ENCODE measurements around the gene NPHP1. TPM values are rescaled to one million over a fixed set of nuclear protein-coding genes. Genes with fewer than 3 reads are reported as not detected.
"Not testable (repeated sequence)": the region's sequence is repeated elsewhere in the genome, so short reads cannot be mapped to it uniquely, and the experiment has no call there.

The NPHP1 gene
- total and polyA plus RNA-seq, 4 donors = 2.6 to 10.4 (median 6.1) TPM

DNA sequence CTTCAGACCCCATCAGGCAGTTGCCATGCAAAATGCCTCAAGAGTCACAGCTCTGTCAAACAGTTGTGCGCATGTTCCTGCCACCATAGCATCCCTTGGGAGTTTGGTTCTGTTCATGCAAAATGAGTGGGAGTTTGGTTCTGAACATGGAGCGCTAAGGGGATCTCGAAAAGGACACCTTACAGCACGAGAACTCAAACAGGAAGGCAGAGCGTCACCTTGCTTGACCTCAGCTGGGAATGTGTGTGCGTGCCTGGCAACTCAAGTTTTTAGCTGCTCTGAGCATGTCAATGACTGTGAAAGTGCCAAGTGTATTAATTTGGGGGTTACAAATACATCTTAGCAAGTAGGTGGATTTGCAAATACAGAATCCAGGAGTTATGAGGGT, 105.8 kb downstream of the NPHP1 start:
- intact Hi-C loops (cut with DNase I) = no loop called here
- peak in 1 of 2 donors; percentile 71 for DNase-seq
- whole genome bisulfite sequencing, 2 donors = 44 to 52% methylated on average over 6 of the region's 6 CpGs

DNA sequence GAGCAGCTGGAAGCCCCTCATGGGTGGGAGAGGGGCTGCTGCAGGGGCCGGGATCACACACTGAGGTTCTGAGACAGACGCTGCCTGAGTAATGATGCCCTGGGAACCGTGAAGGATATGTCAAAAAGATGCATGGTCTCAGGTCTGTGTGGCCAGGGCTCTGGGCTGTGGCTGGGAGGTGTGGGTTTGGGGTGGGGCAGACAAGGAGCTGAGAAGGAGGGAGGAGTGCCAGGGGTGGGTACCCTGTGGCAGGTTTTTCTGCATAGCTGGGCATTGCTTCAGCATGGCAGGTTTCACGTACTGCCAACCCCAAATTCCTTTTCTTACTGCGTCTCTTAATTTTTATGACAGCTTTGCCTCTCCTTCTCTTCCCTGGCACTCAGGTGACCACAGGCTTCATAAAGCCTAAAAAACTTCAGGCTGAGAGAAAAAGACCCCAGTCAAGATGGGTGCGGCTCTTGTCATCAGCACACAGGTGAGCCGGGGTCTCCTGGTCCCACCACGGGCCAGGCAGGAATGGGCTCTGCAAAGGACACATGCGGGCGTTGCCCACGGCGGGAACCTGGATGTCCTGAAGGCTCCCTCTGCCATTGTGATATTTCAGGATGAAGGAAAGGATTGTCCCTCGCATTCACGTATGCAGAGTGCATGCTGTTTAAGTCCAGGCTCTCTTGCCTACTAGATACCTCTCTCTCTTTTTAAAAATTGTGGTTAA, 107.2 kb downstream of the NPHP1 start:
- DNase-seq (no peak), ATAC-seq (ENCODE audit: low FRiP score) (no peak)
- no peak overlapping the region for H3K4me3 ChIP-seq (ENCODE audit: low read length in 2 of 2)
- intact Hi-C loops (cut with DNase I) = no loop called here
- H3K27me3 ChIP-seq (ENCODE audit: control insufficient read depth in 1 of 2, insufficient read depth in 2 of 2, low read length in 1 of 2) = no peaks in the 10 kb centered on the region
- H3K27ac ChIP-seq (ENCODE audit: low read depth in 1 of 2, low read length in 2 of 2) = no peak overlapping the region
- H3K36me3 ChIP-seq (ENCODE audit: control insufficient read depth in 1 of 2, insufficient read depth in 2 of 2, low read length in 1 of 2) = no peaks in the 10 kb centered on the region
- peaks cover 3 to 12% of the 10 kb centered on the region in 2 donors for H3K4me1 ChIP-seq (ENCODE audit: control insufficient read depth in 1 of 2, insufficient read depth in 2 of 2, low read length in 2 of 2)
- WGBS, 2 donors = 90 to 94% methylated on average over 14 of the region's 14 CpGs
- H3K9me3 ChIP-seq (ENCODE audit: control insufficient read depth, low read length) = no peaks in the 10 kb centered on the region

More for the DNA sequence above, 105.8 kb downstream of the NPHP1 start:
- Histone ChIP-seq H3K36me3 (ENCODE audit: control insufficient read depth in 1 of 2, insufficient read depth in 2 of 2, low read length in 1 of 2) (no peaks in the 10 kb centered on the region), H3K4me3 (ENCODE audit: low read length in 2 of 2) (no peak overlapping the region), H3K9me3 (ENCODE audit: control insufficient read depth, low read length) (no peaks in the 10 kb centered on the region), H3K4me1 (ENCODE audit: control insufficient read depth in 1 of 2, insufficient read depth in 2 of 2, low read length in 2 of 2) (peaks cover 3 to 12% of the 10 kb centered on the region in 2 donors), H3K27me3 (ENCODE audit: control insufficient read depth in 1 of 2, insufficient read depth in 2 of 2, low read length in 1 of 2) (no peaks in the 10 kb centered on the region), H3K27ac (ENCODE audit: low read depth in 1 of 2, low read length in 2 of 2) (no peak overlapping the region)
- no peak for ATAC-seq (ENCODE audit: low FRiP score)

DNA sequence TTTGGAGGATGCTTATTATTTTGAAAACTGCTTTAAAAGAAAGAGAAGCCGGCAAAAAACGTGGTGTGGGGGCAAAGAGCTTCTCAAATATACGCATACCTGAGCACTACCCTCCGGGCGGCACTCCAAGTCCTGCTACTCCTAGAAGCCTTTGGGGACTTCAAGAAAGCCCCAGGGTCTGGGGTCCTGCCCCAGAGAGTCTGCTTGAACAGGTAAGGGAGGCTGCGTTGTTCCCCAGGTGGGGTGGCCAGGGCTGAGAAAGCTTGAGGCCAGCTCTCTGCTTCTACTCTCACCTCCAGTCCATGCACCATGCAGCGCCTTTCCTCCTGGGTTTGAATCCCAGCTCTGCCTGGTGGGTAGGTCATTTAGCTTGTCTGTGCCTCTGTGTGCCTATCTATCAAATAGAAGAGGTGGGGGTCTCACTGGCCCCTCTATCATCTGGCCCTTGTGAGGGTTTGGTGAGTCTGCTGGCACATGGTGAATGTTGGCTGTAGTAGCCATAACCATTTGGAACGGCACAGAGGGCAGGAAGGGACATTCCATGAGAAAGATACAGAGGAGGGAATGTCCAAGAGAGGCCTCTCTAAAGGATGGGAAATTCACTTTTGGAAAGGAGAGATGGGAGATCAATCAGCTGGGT, 108.7 kb downstream of the NPHP1 start:
- no peak overlapping the region for H3K4me3 ChIP-seq (ENCODE audit: low read length in 2 of 2)
- H3K27me3 ChIP-seq (ENCODE audit: control insufficient read depth in 1 of 2, insufficient read depth in 2 of 2, low read length in 1 of 2) = no peaks in the 10 kb centered on the region
- H3K4me1 ChIP-seq (ENCODE audit: control insufficient read depth in 1 of 2, insufficient read depth in 2 of 2, low read length in 2 of 2) = peaks cover 0 to 3% of the 10 kb centered on the region in 2 donors
- DNase-seq = no peak
- ATAC-seq (ENCODE audit: low FRiP score) = no peak
- H3K36me3 ChIP-seq (ENCODE audit: control insufficient read depth in 1 of 2, insufficient read depth in 2 of 2, low read length in 1 of 2) = no peaks in the 10 kb centered on the region
- no peaks in the 10 kb centered on the region for H3K9me3 ChIP-seq (ENCODE audit: control insufficient read depth, low read length)
- 93 to 95% methylated on average over 8 of the region's 8 CpGs for WGBS, 2 donors
- intact Hi-C loops (cut with DNase I) = no loop called here
- H3K27ac ChIP-seq (ENCODE audit: low read depth in 1 of 2, low read length in 2 of 2) = no peak overlapping the region

DNA sequence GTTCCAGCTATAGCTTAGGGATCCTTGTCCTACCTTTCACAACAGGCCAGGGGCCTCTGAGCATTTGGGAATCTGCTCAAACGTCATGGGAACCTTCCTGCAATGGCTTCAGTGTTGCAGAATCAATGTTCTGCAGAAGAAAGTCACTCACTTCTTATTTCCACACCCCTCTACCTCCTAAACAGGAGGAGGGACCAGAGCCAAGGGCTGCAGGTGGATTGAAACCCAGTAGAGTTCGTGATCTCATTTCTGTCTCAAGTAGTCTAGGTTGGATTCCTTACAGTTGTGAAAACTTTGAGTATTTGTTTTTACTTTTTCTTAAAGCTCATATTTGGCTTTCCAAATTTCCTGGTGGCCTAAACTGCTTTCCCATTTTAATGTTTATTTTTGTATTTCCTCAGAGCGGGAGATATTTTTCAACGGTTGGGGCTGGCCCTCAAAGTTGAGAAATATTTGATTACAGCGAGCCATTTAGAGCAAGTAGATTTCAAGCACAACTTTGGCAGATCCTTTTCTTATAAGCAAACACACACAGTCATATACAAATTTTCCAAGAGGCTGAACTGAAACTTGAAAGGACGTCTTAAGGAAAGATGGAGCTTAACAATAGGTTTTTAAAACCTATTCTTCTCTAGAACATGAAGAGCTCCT, 109.8 kb downstream of the NPHP1 start:
- H3K4me3 ChIP-seq (ENCODE audit: low read length in 2 of 2); H3K4me1 ChIP-seq (ENCODE audit: control insufficient read depth in 1 of 2, insufficient read depth in 2 of 2, low read length in 2 of 2); H3K27ac ChIP-seq (ENCODE audit: low read depth in 1 of 2, low read length in 2 of 2); intact Hi-C loops (cut with DNase I); H3K36me3 ChIP-seq (ENCODE audit: control insufficient read depth in 1 of 2, insufficient read depth in 2 of 2, low read length in 1 of 2); ATAC-seq (ENCODE audit: low FRiP score); DNase-seq; H3K9me3 ChIP-seq (ENCODE audit: control insufficient read depth, low read length); H3K27me3 ChIP-seq (ENCODE audit: control insufficient read depth in 1 of 2, insufficient read depth in 2 of 2, low read length in 1 of 2): not testable (repeated sequence)
- WGBS, 2 donors = 2 to 9% methylated on average over 5 of the region's 6 CpGs

DNA sequence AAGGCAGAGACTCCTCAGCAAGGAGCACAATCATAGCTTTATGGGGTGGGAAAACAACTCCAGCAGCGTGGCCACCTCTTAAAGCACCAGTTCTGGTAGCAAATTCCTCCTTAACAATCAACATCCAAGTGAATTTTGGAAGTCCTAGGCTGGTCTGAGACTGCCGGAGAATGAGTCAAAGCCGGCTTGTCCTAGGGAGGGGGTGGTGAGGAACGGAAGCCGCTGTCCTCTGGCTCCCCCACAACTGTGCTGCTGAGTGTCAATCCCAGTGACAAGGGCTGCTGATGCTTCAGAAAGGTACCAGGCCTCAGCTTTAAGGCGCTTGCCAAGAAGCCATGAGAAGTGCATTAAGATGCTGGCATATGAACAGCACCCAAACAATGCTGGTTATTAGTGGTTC, 110.9 kb downstream of the NPHP1 start:
- H3K4me1 ChIP-seq (ENCODE audit: control insufficient read depth in 1 of 2, insufficient read depth in 2 of 2, low read length in 2 of 2); H3K27ac ChIP-seq (ENCODE audit: low read depth in 1 of 2, low read length in 2 of 2); H3K36me3 ChIP-seq (ENCODE audit: control insufficient read depth in 1 of 2, insufficient read depth in 2 of 2, low read length in 1 of 2); DNase-seq; H3K4me3 ChIP-seq (ENCODE audit: low read length in 2 of 2); H3K27me3 ChIP-seq (ENCODE audit: control insufficient read depth in 1 of 2, insufficient read depth in 2 of 2, low read length in 1 of 2); H3K9me3 ChIP-seq (ENCODE audit: control insufficient read depth, low read length); ATAC-seq (ENCODE audit: low FRiP score); intact Hi-C loops (cut with DNase I): not testable (repeated sequence)
- no CpG with 5 or more reads among the region's 6 CpGs for WGBS, 2 donors

DNA sequence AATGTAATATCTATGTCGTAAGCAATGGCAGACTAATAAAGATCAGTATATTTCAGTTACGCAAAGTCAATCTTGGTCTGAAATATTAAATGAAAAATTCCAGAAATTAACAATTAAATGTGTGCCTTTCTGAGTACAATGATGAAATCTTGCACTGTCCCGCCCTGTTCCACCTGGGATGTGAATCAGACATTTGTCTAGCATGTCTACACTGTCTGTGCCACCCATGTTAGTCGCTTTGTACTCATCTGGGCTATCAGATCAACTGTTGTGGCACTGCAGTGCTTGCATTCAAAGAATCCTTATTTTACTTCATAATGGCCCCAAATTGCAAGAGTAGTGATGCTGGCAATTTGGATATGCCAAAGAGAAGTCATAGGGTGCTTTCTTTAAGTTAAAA, 114.6 kb downstream of the NPHP1 start:
- intact Hi-C loops (cut with DNase I); DNase-seq; H3K4me3 ChIP-seq (ENCODE audit: low read length in 2 of 2); H3K36me3 ChIP-seq (ENCODE audit: control insufficient read depth in 1 of 2, insufficient read depth in 2 of 2, low read length in 1 of 2); H3K27ac ChIP-seq (ENCODE audit: low read depth in 1 of 2, low read length in 2 of 2); H3K27me3 ChIP-seq (ENCODE audit: control insufficient read depth in 1 of 2, insufficient read depth in 2 of 2, low read length in 1 of 2); H3K4me1 ChIP-seq (ENCODE audit: control insufficient read depth in 1 of 2, insufficient read depth in 2 of 2, low read length in 2 of 2); H3K9me3 ChIP-seq (ENCODE audit: control insufficient read depth, low read length); ATAC-seq (ENCODE audit: low FRiP score): not testable (repeated sequence)
- 50 to 70% methylated on average over 2 of the region's 4 CpGs for WGBS, 2 donors

DNA sequence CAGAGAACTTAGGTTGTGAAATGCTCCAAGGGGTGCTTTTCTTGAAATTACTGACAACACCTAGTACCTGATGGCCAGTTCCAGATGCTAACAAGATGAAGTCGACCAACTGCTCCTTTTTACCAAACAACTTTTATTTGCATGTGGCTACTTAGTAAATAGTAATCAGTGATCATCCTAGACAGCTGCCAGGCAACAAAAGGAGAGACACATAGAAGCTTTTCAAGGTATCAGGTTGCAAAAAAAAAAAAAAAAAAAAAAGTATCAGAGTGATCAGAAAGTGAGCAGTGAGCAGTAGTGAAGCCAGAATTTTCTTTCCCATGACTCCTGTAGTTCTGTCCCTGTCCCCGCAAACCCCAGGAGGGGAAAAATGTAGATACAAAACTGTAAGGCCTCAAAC, 121.1 kb downstream of the NPHP1 start:
- not testable (repeated sequence) for DNase-seq; ATAC-seq (ENCODE audit: low FRiP score)
- WGBS, 2 donors = no CpG with 5 or more reads among the region's 2 CpGs

DNA sequence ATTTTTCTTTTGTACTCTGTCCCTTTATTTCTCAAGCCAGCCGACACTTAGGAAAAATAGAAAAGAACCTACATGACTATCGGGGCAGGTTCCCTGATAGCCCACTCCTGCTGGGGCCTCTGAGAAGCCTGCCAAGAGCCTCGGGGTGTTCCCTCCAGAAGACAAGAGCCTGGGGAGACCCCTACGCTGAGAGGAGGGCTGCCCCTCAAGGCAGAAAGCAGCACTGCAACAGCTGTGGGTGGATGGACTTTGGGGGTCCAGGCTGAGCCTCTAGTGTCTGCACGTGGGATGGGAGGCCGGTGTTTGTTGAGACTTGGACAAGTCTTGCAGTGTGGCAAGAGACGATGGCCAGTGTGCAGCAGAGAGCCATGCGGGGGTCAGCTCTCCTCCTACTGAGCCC, 121.7 kb downstream of the NPHP1 start:
- H3K36me3 ChIP-seq (ENCODE audit: control insufficient read depth in 1 of 2, insufficient read depth in 2 of 2, low read length in 1 of 2); ATAC-seq (ENCODE audit: low FRiP score); H3K9me3 ChIP-seq (ENCODE audit: control insufficient read depth, low read length); H3K27ac ChIP-seq (ENCODE audit: low read depth in 1 of 2, low read length in 2 of 2); intact Hi-C loops (cut with DNase I); H3K4me3 ChIP-seq (ENCODE audit: low read length in 2 of 2); H3K27me3 ChIP-seq (ENCODE audit: control insufficient read depth in 1 of 2, insufficient read depth in 2 of 2, low read length in 1 of 2); H3K4me1 ChIP-seq (ENCODE audit: control insufficient read depth in 1 of 2, insufficient read depth in 2 of 2, low read length in 2 of 2); DNase-seq: not testable (repeated sequence)
- no CpG with 5 or more reads among the region's 8 CpGs for WGBS, 2 donors

More for the DNA sequence above, 121.1 kb downstream of the NPHP1 start:
- H3K27ac ChIP-seq (ENCODE audit: low read depth in 1 of 2, low read length in 2 of 2); H3K27me3 ChIP-seq (ENCODE audit: control insufficient read depth in 1 of 2, insufficient read depth in 2 of 2, low read length in 1 of 2); H3K9me3 ChIP-seq (ENCODE audit: control insufficient read depth, low read length); H3K4me3 ChIP-seq (ENCODE audit: low read length in 2 of 2); H3K4me1 ChIP-seq (ENCODE audit: control insufficient read depth in 1 of 2, insufficient read depth in 2 of 2, low read length in 2 of 2); intact Hi-C loops (cut with DNase I); H3K36me3 ChIP-seq (ENCODE audit: control insufficient read depth in 1 of 2, insufficient read depth in 2 of 2, low read length in 1 of 2): not testable (repeated sequence)
